Panc1 (cell line): Measurements from ENCODE around the gene ZHX3.

Experiments
- POLR2AphosphoS5 ChIP-seq: IDR thresholded peaks from 2 replicates; pipeline ENCODE4 v1.6.1; 2012; ENCODE audit warnings: mild to moderate bottlenecking, low read depth, low read length, moderate library complexity
- TF ChIP-seq, protein P1 (sequence below): fragments of 450-650 bp; IDR thresholded peaks from 2 replicates; pipeline ENCODE4 v1.5.1; 2017; ENCODE audit warnings: mild to moderate bottlenecking
- TF ChIP-seq, protein P2 (sequence below), 2 experiments: IDR thresholded peaks; 2 replicates each; pipeline ENCODE4 v1.6.1; 2011 to 2012; ENCODE audit warnings: low read depth in 2 of 2, control low read depth in 1 of 2, low read length in 1 of 2, mild to moderate bottlenecking in 1 of 2, moderate library complexity in 1 of 2; ENCODE audit not compliant: insufficient read depth in 1 of 2

DNA sequence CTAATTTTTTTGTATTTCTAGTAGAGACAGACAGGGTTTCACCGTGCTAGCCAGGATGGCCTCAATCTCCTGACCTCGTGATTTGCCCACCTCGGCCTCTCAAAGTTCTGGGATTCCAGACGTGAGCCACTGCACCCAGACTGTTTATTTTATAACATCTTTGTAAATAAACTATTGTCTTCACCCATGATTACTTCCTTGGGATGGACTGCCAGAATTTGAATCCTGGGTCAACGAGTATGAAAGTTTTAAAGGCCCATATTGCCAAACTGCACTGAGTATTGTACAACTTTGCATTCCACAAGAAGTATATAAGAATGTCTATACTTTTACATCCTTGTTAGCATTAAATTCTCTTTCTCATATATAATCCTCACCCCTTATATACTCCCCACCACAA is 38.6 kb downstream of the ZHX3 start:
- TF ChIP-seq, protein P1, sequence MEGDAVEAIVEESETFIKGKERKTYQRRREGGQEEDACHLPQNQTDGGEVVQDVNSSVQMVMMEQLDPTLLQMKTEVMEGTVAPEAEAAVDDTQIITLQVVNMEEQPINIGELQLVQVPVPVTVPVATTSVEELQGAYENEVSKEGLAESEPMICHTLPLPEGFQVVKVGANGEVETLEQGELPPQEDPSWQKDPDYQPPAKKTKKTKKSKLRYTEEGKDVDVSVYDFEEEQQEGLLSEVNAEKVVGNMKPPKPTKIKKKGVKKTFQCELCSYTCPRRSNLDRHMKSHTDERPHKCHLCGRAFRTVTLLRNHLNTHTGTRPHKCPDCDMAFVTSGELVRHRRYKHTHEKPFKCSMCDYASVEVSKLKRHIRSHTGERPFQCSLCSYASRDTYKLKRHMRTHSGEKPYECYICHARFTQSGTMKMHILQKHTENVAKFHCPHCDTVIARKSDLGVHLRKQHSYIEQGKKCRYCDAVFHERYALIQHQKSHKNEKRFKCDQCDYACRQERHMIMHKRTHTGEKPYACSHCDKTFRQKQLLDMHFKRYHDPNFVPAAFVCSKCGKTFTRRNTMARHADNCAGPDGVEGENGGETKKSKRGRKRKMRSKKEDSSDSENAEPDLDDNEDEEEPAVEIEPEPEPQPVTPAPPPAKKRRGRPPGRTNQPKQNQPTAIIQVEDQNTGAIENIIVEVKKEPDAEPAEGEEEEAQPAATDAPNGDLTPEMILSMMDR, result no peak
- TF ChIP-seq, protein P2, sequence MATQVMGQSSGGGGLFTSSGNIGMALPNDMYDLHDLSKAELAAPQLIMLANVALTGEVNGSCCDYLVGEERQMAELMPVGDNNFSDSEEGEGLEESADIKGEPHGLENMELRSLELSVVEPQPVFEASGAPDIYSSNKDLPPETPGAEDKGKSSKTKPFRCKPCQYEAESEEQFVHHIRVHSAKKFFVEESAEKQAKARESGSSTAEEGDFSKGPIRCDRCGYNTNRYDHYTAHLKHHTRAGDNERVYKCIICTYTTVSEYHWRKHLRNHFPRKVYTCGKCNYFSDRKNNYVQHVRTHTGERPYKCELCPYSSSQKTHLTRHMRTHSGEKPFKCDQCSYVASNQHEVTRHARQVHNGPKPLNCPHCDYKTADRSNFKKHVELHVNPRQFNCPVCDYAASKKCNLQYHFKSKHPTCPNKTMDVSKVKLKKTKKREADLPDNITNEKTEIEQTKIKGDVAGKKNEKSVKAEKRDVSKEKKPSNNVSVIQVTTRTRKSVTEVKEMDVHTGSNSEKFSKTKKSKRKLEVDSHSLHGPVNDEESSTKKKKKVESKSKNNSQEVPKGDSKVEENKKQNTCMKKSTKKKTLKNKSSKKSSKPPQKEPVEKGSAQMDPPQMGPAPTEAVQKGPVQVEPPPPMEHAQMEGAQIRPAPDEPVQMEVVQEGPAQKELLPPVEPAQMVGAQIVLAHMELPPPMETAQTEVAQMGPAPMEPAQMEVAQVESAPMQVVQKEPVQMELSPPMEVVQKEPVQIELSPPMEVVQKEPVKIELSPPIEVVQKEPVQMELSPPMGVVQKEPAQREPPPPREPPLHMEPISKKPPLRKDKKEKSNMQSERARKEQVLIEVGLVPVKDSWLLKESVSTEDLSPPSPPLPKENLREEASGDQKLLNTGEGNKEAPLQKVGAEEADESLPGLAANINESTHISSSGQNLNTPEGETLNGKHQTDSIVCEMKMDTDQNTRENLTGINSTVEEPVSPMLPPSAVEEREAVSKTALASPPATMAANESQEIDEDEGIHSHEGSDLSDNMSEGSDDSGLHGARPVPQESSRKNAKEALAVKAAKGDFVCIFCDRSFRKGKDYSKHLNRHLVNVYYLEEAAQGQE (IDR thresholded peaks at IDR 0.05; ENCODE audit: insufficient read depth in 1 of 2, low read depth in 2 of 2, low read length in 1 of 2), result no peak
- no peak for TF ChIP-seq POLR2AphosphoS5
